M059J (cell line): ENCODE measurements around the gene CPLX1. TPM values are rescaled to one million over a fixed set of nuclear protein-coding genes. Genes with fewer than 3 reads are reported as not detected.

ENCODE experiments used
- DNase-seq: peaks from one replicate; pipeline ENCODE4 v3.0.0-alpha.2; 2012; ENCODE audit warnings: low read depth
- total RNA-seq: library from RNA; depleted of rRNA; stranded (reverse); fragments of >200 nt; shearing (Covaris generic); gene quantifications from 2 replicates; pipeline ENCODE4 v1.2.3, GENCODE V29; 2014

CPLX1 gene
- total RNA-seq, 1 experiment from 2014 or later = not detected

- no peak for DNase-seq
Observed at GRCh38 chr4:832536-832935, 6.6 kb upstream of the CPLX1 start.

GRCh38 chr4:832108-832507 lies 6.2 kb upstream of the CPLX1 start:
- DNase-seq = no peak

GRCh38 chr4:831483-831805 lies 5.5 kb upstream of the CPLX1 start:
- DNase-seq = no peak

DNA sequence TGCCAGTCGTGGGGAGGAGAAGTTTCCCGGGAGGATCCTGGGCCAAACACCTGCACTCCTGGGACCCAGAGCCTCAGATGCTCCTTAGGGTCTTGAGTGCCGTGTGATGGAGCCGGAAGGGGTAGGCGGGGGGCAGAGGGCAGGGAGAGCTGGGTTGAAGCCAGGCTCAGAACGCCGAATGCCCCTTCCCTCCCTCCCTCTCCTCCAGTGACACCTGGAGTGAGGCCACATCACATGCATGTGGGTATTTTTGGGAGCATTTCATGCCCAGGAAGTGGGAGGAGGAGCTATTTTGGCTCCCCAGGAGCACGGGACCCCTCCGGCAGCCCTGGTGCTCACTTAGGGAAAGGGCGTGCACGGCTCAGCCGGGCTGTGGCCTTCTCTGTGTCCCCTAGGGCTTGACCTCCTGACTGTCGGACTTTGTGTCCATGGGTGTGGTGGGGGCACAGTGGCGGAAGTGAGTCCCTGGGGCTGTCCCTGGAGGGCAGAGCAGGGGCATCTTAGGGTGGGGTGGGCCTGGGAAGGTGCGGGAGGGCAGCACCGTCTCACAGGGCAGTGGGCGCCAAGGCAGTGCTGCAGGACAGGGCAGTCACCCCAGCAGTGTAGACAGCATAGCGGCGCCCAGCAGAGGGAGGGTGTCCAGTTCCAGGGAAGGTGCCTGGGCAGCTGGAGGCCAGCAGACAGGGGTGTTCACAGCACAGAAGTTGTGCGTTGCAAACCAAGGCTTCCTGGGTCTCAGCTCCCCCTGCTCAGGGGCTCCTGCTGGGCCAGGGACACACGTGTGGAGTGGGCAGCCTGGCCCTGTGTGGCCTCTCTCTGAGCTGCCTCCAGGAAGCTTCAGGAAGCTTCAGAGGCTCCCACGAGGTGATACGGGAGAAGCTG lies 4.9 kb upstream of the CPLX1 start:
- DNase-seq = no peak

GRCh38 chr4:829761-830600 lies 4.1 kb upstream of the CPLX1 start:
- no peak for DNase-seq

DNA sequence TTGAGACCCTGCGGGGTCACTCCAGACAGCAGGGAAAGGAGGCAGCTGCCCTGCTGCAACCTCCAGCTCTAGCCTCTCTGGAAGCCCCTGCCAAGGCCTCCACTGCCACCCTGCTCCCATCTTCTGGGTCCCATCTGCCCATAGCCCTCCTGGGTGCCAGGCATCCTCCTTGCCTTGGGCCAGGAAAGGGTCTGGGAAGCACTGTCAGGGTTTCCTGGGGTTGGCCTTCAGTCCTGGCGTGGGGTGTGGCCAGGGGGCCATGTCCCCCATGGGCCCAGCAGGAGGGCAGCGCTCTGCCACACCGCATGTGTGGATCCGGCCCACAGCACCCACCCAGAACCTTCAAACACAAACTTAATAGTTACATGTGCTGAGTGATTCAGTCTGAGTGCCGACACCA lies 3.4 kb upstream of the CPLX1 start:
- DNase-seq = no peak

DNA sequence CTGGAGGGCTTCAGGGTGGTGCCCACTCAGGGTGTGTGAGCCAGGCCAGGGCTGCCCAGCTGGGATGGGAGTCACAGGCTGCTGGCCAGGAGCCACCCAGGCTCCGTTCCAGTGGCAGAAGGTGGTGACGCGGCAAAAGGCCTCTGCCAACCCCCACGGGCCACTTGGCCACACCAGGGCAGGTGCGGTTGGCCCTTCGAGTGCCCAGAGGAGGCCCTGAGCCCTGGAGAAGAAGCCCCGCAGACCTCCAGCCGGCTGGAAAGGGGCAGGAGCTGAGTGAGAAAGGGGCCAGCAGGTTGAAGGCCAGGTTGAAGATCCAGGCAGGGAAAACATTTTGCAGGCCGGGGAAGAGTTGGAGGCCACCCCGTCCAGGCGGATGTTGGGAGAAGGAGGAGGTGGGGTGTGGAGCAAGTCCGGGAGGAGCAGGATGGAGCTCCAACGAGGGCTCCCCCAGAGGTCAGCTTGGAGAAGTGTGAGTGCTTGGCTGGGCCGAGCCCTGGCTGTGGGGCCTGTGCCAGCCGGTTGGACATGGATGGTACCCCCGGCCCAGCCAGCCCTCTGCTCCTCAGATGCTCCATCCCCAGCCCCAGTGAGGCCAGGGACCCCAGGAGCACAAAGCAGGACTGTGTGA lies 2.8 kb upstream of the CPLX1 start:
- peak; percentile 50 for DNase-seq

DNA sequence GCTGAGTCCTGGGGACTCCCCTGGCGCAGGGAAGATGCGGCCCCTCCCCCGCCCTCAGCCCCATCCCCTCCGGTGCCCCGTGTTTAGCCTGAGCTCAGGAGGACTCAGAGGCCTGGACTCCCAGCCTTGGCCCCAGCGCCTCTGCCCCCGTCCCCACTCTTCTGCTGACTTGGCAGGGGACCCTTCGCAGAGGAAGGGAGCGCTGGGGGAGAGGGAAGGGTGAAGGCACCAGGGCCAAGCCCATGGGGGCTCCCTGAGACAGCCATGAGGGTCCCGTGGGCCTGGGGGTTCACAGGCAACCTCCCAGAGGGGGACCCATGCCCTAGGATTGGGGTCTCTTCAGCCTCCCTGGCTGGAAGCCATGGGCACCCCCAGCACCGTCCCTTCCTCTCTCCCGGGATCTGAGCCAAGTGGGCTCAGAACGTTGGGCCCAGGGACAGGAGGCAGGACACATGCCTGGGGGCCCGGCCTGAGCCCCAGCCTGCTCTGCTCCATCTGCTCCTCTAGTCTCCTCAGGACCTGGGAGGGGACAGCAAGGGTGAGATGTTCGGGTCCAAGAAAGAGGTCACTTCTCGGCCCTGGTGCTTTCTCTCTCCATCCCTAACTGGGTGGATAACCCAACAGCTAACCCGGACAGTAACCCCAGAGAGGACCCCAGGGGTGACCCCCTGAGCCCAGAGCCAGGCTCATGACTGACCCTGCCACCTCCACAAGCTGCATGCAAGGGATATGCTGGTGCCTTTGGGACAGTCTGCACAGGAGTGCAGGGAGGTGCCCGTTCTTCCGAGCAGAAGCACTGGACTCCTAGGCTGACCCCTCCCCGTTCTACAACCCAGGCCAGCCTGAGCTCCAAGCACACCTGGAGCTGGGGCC lies 1.5 kb upstream of the CPLX1 start:
- DNase-seq = peak; percentile 21

DNA sequence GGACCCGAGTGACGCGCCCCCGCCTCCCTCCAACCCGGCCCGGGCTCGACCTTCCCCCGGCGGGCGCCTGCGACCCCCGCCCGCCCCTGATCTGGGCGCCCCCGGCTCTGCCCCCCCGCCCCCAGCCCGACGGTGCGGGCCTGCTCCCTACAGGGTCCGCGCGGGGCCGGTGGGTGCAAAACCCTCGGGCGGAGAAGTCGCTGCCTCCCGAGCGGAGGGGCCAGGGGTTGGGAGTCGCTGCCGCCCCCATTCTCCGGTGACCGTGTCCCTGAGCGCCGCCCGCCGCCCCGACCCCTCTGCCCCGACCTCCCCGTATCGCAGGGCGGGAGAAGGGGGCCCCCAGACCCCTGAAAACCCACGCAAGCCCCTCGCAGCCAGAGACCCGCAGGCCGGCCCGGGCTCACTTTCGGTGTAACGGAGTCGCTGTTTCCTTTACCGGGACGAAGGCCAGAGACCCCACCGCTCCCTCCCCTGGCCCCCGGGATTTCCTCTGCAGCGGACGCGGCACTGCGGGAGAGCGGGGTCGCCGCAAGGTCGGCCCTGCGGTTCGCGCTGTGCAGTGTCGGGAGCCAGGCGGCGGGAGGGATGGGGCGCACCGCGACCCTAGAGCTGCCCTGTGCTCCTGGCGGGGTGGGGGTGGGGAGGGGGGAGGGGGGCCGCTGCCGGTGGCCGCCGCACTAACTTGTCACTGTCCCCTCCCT lies 729 bp upstream of the CPLX1 start:
- DNase-seq = no peak

- no peak for DNase-seq
Observed at GRCh38 chr4:825063-825970, 612 bp downstream of the CPLX1 start.

GRCh38 chr4:824461-825062 lies 1.4 kb downstream of the CPLX1 start:
- peak; percentile 29 for DNase-seq

DNA sequence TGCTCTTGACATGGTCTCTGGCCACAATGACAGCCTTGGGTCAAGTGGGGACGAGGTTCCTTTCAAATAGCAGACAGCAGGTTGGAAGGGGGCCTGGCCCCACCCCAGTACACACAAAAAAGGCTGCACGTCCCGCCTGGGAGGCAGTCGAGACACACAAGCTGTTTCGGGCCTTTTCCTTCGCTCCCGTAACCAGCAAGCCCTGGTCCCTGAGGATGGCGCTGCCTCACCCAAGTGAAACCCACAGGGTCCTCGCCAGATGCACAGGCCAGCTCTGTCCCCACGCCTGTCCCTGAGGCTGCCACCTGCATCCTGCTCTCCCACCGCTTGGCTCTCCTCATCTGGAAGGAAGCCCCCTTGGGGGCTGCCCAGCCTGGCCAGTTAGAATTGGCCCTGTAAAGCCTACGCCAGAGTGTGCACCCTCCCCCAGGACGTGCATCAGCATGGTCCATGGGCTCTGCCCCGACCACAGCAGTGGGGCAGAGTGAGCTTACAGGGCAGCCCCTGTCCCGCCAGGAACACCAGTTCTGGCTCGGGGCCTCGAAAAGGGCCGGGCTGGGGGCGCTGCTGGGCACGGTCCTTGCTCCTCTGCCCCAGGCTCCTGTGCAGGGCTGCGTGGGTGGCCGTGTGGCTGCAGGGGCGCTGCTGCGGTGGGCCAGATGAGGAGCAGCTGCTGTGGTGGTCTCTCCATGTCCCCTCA lies 2.0 kb downstream of the CPLX1 start:
- no peak for DNase-seq

GRCh38 chr4:823176-823760 lies 2.7 kb downstream of the CPLX1 start:
- peak; percentile 30 for DNase-seq

DNA sequence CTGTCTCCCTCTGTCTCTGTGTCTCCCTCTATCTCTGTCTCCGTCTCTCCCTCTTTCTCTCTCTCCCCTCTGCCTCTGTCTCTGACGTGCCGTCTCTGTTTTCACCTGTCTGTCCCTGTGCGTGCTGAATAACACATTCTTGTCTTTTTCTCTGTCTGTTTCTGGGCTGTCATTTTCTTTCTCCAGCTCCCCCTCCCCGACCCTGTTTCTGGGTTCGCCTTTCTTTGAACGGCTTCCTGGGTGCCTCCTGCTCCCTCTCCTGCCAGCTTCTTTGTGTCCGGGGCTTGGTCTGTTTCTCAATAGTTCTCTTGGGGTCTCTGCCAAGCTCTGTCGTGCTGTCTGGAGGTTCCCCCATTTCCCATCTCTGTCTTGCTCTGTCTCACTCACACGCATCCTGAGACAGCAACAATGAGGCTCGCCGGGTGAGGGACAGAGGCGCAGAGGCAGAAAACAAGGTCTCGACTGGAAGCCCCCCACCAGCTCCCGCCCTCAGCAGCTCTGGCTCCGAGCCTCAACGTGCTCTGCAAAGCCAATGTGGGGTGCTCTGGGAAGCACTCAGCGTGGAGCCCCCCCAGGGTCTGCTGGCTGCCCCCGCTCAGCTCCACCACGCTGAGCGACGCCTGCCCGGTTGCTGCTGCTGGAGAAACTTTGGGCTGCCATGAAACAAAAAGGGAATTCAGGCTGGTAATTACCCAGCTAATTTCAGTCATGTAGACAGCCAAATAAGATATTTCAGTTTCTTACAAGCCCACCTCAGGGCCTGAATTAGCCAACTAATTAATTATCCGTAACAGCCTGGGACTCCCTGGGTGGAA lies 3.4 kb downstream of the CPLX1 start:
- no peak for DNase-seq

DNA sequence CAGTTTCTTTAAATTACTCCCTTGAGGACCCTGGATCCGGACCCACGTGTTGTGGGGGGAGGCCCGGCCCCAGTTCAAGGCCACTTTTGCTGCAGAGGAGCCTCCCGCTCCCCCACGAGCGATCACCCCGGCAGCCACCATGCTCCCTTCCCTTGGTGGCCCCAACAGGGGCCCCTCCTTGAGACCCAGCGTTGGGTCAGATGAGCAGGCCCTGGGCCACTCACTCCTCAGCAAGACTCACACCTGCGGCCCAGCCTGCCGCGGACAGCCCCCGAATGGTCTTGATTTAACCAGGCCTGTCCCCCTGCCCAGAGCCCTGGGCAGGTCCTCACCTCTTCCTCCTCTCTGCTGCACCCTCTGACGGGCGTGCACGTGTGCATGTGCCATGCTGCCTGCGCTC lies 4.3 kb downstream of the CPLX1 start:
- DNase-seq = no peak

GRCh38 chr4:821181-821591 lies 4.7 kb downstream of the CPLX1 start:
- no peak for DNase-seq
